Sigmoid colon (tissue), 7 donors: ENCODE data around the gene MAPK7. TPM values are rescaled to one million over a fixed set of nuclear protein-coding genes. Genes with fewer than 3 reads are reported as not detected.

Experiments
- DNase-seq: peaks from one replicate; pipeline ENCODE4 v3.0.0-alpha.2; 2019
- H3K27ac ChIP-seq, 4 donors: fragments of 200-600 bp; sonication (generic); one replicate each; pipeline ENCODE4 v1.5.1; 2016 to 2019; ENCODE audit warnings: mild to moderate bottlenecking in 1 of 4
- H3K27me3 ChIP-seq, 3 donors: fragments of 200-600 bp; sonication (generic); one replicate each; pipeline ENCODE4 v1.5.1; 2019; ENCODE audit warnings: mild to moderate bottlenecking in 1 of 3
- H3K36me3 ChIP-seq, 4 donors: fragments of 200-600 bp; sonication (generic); one replicate each; pipeline ENCODE4 v1.5.1; 2016 to 2019
- H3K4me1 ChIP-seq, 4 donors: fragments of 200-600 bp; sonication (generic); one replicate each; pipeline ENCODE4 v1.5.1; 2017 to 2019
- H3K4me3 ChIP-seq, 4 donors: fragments of 200-600 bp; sonication (generic); one replicate each; pipeline ENCODE4 v1.5.1; 2017 to 2019; ENCODE audit warnings: mild to moderate bottlenecking in 2 of 4, moderate library complexity in 1 of 4
- H3K9me3 ChIP-seq, 4 donors: fragments of 200-600 bp in 3 of 4; sonication (generic) in 3 of 4; one replicate each; pipeline versions ENCODE4 v1.5.1 to v1.6.1; 2013 to 2019
- CTCF ChIP-seq, 4 experiments: fragments of 450-650 bp in 3 of 4; fragments of 200-600 bp in 1 of 4; IDR thresholded peaks; one replicate each; pipeline ENCODE4 v1.5.1; 2016 to 2019; ENCODE audit warnings: antibody characterized with exemption in 4 of 4, mild to moderate bottlenecking in 3 of 4, moderate library complexity in 2 of 4
- EP300 ChIP-seq, 4 donors: sonication (generic); formaldehyde crosslinking; IDR thresholded peaks; one replicate each; pipeline ENCODE4 v1.6.1; 2017; ENCODE audit warnings: antibody characterized with exemption in 4 of 4
- POLR2A ChIP-seq, 2 donors: fragments of 450-650 bp; IDR thresholded peaks; one replicate each; pipeline ENCODE4 v1.6.1; 2016; ENCODE audit warnings: antibody characterized with exemption in 2 of 2, mild to moderate bottlenecking in 2 of 2, moderate library complexity in 2 of 2
- POLR2AphosphoS5 ChIP-seq, 4 donors: sonication (generic); formaldehyde crosslinking; IDR thresholded peaks; one replicate each; pipeline ENCODE4 v1.6.1; 2017; ENCODE audit warnings: antibody characterized with exemption in 4 of 4
- WGBS, 2 donors: extraction: QIAGEN DNeasy Blood & Tissue Kit; methylation state at CpG; one replicate each; pipeline ENCODE4 v1.1.7; 2013; 5-methylcytosine and 5-hydroxymethylcytosine counted together
- intact Hi-C: fragments of 100-400 bp; cut with DNase I; formaldehyde crosslinking; loops from one replicate; pipeline ENCODE4 v1.15.1; 2023
- polyA plus RNA-seq, 3 donors: library from polyadenylated mRNA; stranded (reverse); fragments of 200-250 nt; gene quantifications; one replicate each; pipeline ENCODE4 v1.2.3, GENCODE V29; 2013
- total RNA-seq, 4 donors: library from RNA; depleted of rRNA; stranded (reverse); fragments of >200 nt; gene quantifications; one replicate each; pipeline ENCODE4 v1.1.0, GENCODE V29; 2016
- donor health status: healthy with polysubstance abuse.
- donor health status: Bipolar disorder and iron deficiency.
- donor health status: healthy.

The MAPK7 gene
- total and polyA plus RNA-seq, 7 donors = 18.3 to 45.7 (median 28.5) TPM

- peaks cover 0 to 29% (median 22%) of the 10 kb centered on the region in 4 donors for H3K4me1 ChIP-seq
- H3K4me3 ChIP-seq = no peak overlapping the region
- no peaks in the 10 kb centered on the region for H3K9me3 ChIP-seq
- no peak overlapping the region for H3K27ac ChIP-seq
- peaks cover 4 to 23% (median 6%) of the 10 kb centered on the region in 4 donors for H3K36me3 ChIP-seq
- H3K27me3 ChIP-seq = no peaks in the 10 kb centered on the region
- 69 to 71% methylated on average over 7 of the region's 7 CpGs for whole genome bisulfite sequencing, 2 donors
- peak; percentile 80 for DNase-seq
- TF ChIP-seq POLR2AphosphoS5 (IDR thresholded peaks at IDR 0.05) = peak in 2 of 4 donors; percentile 16 to 21
- peak; percentile 31 to 65 (median 62) for TF ChIP-seq CTCF (IDR thresholded peaks at IDR 0.05)
- TF ChIP-seq EP300 (IDR thresholded peaks at IDR 0.05) = no peak
- TF ChIP-seq POLR2A (IDR thresholded peaks at IDR 0.05) = no peak
- intact Hi-C loops = no loop called here
Measured at GRCh38 chr17:19338031-19338990, 40.0 kb upstream of the MAPK7 start.

GRCh38 chr17:19339341-19339815 is 38.9 kb upstream of the MAPK7 start:
- peaks cover 0 to 29% (median 22%) of the 10 kb centered on the region in 4 donors for H3K4me1 ChIP-seq
- 81 to 90% methylated on average over 2 of the region's 2 CpGs for WGBS, 2 donors
- intact Hi-C loops = no loop called here

DNA sequence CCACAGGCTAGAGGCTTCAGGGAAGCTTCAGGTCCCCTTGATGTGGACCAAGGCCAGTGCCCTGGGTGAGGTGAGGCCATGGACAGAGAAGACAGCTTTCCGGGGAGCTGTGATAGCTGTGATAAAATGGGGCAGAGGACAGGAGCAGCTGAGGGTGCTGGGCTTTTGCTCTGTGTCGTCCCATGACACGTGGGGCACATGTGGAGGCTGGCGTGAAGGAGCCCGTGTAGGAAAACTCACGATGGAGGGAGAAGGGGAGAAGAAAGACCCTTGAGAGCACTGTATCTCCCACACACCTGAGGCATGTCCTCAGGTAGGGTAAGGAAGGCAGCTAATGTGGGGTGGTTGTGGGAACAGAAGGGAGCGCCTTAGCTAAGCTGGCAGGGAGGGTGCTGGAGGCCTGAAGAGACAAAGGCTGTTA is 37.1 kb upstream of the MAPK7 start:
- peaks cover 0 to 4% (median 0%) of the 10 kb centered on the region in 4 donors for H3K36me3 ChIP-seq
- TF ChIP-seq POLR2AphosphoS5 (IDR thresholded peaks at IDR 0.05) = peak in 1 of 4 donors; percentile 8
- no peak for TF ChIP-seq CTCF (IDR thresholded peaks at IDR 0.05)
- TF ChIP-seq EP300 (IDR thresholded peaks at IDR 0.05) = no peak
- TF ChIP-seq POLR2A (IDR thresholded peaks at IDR 0.05) = no peak
- peak; percentile 59 for DNase-seq
- peak overlapping the region in 1 of 4 donors; percentile 27 for H3K27ac ChIP-seq
- H3K4me1 ChIP-seq = peaks cover 0 to 42% (median 29%) of the 10 kb centered on the region in 4 donors
- no peaks in the 10 kb centered on the region for H3K9me3 ChIP-seq
- H3K4me3 ChIP-seq = no peak overlapping the region
- 70 to 71% methylated on average over 7 of the region's 7 CpGs for whole genome bisulfite sequencing, 2 donors
- intact Hi-C loops = no loop called here
- no peaks in the 10 kb centered on the region for H3K27me3 ChIP-seq

More at GRCh38 chr17:19339341-19339815, 38.9 kb upstream of the MAPK7 start:
- TF ChIP-seq POLR2AphosphoS5 (IDR thresholded peaks at IDR 0.05) (no peak), CTCF (IDR thresholded peaks at IDR 0.05) (no peak), POLR2A (IDR thresholded peaks at IDR 0.05) (no peak), EP300 (IDR thresholded peaks at IDR 0.05) (no peak)
- peaks cover 0 to 12% (median 0%) of the 10 kb centered on the region in 4 donors for H3K36me3 ChIP-seq
- H3K27me3 ChIP-seq = no peaks in the 10 kb centered on the region
- H3K9me3 ChIP-seq = no peaks in the 10 kb centered on the region
- no peak overlapping the region for H3K27ac ChIP-seq
- DNase-seq = no peak
- H3K4me3 ChIP-seq = no peak overlapping the region

DNA sequence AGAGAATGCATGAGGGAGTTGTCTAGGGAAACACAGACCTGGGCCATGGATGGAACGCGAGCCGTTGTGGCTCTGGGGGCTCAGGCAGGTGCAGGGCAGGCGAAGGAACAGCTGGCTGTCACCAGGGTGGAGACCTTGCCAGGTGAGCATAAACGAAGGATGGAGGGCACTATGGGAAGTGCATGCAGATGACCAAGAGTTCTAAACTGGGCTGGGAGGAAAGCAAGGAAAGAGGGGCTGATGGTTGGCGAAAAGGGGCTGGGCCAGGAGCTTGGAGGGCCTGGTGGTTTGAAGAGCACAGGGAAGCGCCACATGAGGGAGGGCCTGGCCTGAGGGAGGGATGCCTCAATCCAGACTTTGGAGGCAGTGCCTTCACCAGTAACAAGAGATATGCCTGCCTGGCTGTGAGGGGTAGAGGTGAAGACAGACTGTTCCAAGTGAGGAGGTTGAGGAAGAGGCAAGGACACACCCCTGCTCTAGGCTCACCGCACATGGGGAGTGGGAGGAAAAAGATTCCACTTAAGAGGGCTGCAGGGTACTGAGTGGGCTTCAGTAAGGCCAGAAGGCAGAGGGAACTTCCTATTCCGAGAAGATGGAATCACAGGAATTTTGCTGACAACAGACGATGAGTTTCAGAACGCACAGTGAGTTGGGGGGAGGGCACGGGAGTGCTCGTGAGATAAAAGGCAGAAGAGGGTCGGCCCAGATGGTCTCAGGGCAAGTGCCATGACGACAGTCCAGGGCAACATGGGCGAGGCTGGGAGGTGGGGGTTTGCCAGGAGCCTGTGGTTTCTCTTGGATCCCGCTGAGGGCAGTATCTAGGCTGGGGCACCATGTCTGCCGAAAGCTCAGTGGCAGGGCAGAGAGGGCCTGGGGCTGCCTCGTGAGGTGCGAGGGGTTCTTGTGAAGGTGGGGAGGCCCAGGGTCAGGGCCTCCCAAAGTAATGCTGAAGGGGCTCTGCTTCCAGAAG is 36.4 kb upstream of the MAPK7 start:
- Histone ChIP-seq H3K4me3 (no peak overlapping the region), H3K27me3 (no peaks in the 10 kb centered on the region), H3K4me1 (peaks cover 0 to 44% (median 36%) of the 10 kb centered on the region in 4 donors), H3K36me3 (no peaks in the 10 kb centered on the region), H3K27ac (peak overlapping the region in 2 of 4 donors; percentile 27 to 42), H3K9me3 (no peaks in the 10 kb centered on the region)
- intact Hi-C loops = no loop called here
- DNase-seq = peak; percentile 68
- TF ChIP-seq POLR2AphosphoS5 (IDR thresholded peaks at IDR 0.05) (peak in 1 of 4 donors; percentile 5), EP300 (IDR thresholded peaks at IDR 0.05) (no peak), CTCF (IDR thresholded peaks at IDR 0.05) (no peak)
- 66 to 73% methylated on average over 20 of the region's 20 CpGs for WGBS, 2 donors
